ENCODE results near the gene C20orf202. TPM values are rescaled to one million over a fixed set of nuclear protein-coding genes. Genes with fewer than 3 reads are reported as not detected.

C20orf202 gene
- polyA plus RNA-seq, 1 experiment, result not detected

DNA sequence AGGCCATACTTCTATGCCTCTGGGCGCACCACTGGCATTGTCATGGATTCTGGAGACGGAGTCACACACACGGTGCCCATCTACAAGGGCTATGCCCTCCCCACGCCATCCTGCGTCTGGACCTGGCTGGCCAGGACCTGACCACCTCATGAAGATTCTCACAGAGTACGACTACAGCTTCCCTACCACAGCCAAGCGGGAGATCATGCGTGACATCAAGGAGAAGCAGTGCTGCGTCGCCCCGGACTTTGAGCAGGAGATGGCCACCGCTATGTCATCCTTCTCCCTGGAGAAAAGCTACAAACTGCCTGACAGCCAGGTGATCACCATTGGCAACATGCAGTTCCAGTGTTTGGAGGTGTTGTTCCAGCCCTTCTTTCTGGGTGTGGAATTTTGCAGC, 42.3 kb upstream of the C20orf202 start:
- Histone ChIP-seq H3K27ac (ENCODE audit: low read depth, low read length) (no peak overlapping the region), H3K27me3 (ENCODE audit: control insufficient read depth, insufficient read depth, low read length) (no peaks in the 10 kb centered on the region), H3K4me3 (ENCODE audit: low read depth, low read length) (no peak overlapping the region), H3K9me3 (ENCODE audit: control insufficient read depth, insufficient read depth, low read length) (no peaks in the 10 kb centered on the region)
- CTCF ChIA-PET, result no interaction called here
- no peak for DNase-seq (ENCODE audit: low read depth, low spot score)
- POLR2A ChIA-PET, result no interaction called here
- TF ChIP-seq, protein P1, sequence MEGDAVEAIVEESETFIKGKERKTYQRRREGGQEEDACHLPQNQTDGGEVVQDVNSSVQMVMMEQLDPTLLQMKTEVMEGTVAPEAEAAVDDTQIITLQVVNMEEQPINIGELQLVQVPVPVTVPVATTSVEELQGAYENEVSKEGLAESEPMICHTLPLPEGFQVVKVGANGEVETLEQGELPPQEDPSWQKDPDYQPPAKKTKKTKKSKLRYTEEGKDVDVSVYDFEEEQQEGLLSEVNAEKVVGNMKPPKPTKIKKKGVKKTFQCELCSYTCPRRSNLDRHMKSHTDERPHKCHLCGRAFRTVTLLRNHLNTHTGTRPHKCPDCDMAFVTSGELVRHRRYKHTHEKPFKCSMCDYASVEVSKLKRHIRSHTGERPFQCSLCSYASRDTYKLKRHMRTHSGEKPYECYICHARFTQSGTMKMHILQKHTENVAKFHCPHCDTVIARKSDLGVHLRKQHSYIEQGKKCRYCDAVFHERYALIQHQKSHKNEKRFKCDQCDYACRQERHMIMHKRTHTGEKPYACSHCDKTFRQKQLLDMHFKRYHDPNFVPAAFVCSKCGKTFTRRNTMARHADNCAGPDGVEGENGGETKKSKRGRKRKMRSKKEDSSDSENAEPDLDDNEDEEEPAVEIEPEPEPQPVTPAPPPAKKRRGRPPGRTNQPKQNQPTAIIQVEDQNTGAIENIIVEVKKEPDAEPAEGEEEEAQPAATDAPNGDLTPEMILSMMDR (IDR thresholded peaks at IDR 0.05; ENCODE audit: low read depth, low read length), result no peak

DNA sequence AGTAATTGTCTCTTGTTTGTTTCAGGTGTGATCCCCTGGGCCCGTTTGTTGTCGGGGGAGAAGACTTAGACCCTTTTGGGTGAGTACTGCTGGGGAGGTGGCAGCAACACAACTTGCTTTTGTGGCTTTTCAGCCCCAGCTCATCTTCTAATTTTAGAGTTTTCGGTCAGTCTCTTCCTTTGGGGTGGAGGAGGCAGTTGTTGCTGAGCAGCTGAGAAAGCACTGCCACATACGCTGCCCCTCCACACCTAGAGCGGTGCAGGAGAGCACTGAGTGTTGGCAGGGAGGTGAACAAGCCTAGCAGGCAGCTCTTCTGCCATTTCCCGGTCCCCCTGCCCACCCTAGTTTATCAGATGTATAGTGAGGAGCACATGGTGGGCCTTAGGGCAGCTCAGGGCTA, 40.1 kb upstream of the C20orf202 start:
- ChIA-PET POLR2A (no interaction called here), CTCF (no interaction called here)
- no peak for DNase-seq (ENCODE audit: low read depth, low spot score)
- Histone ChIP-seq H3K27me3 (ENCODE audit: control insufficient read depth, insufficient read depth, low read length) (no peaks in the 10 kb centered on the region), H3K4me3 (ENCODE audit: low read depth, low read length) (no peak overlapping the region), H3K9me3 (ENCODE audit: control insufficient read depth, insufficient read depth, low read length) (no peaks in the 10 kb centered on the region), H3K27ac (ENCODE audit: low read depth, low read length) (no peak overlapping the region)
- TF ChIP-seq, protein P1 (IDR thresholded peaks at IDR 0.05; ENCODE audit: low read depth, low read length), result no peak

DNA sequence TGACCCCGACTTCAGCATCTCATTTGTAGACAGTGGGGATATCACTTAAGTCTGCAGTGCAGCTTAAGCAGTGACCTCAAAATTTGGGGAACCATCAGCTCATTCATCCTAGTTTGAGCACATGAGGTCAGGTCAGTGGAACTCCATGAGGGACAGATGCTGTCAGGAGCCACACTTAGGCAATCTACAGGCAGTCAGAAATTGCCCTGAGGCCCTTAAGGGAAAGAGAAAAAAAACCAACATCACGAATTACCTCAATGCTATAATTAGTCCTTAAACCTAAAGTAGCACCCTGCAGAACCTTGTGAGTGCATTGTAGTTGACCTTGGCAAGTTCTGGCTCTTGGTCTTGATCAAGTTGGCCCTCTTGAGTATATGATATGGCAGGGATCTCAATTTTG, 39.6 kb upstream of the C20orf202 start:
- H3K27ac ChIP-seq (ENCODE audit: low read depth, low read length), result no peak overlapping the region
- CTCF ChIA-PET, result no interaction called here
- TF ChIP-seq, protein P1 (IDR thresholded peaks at IDR 0.05; ENCODE audit: low read depth, low read length), result no peak
- no peak for DNase-seq (ENCODE audit: low read depth, low spot score)
- H3K9me3 ChIP-seq (ENCODE audit: control insufficient read depth, insufficient read depth, low read length), result no peaks in the 10 kb centered on the region
- no peak overlapping the region for H3K4me3 ChIP-seq (ENCODE audit: low read depth, low read length)
- H3K27me3 ChIP-seq (ENCODE audit: control insufficient read depth, insufficient read depth, low read length), result no peaks in the 10 kb centered on the region
- POLR2A ChIA-PET, result no interaction called here

DNA sequence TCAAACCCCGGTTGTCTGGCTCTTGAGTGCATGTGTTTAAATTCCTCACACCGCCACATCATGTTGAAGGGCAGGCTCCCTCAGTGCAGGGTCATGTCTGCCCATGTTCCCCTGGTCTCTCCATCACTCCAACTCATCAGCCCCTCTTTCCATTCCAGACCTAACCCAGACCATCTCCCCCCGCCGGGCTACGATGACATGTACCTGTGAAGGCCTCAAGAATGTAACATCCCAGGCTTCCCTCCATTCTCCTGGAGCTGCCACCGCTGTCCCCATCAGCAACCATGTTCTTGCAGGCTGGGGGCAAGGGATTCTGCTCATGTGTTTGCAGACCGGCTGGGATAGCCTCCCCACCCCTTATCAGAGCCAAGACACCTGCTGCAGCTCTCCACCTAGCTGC, 38.4 kb upstream of the C20orf202 start:
- Histone ChIP-seq H3K9me3 (ENCODE audit: control insufficient read depth, insufficient read depth, low read length) (no peaks in the 10 kb centered on the region), H3K27ac (ENCODE audit: low read depth, low read length) (no peak overlapping the region), H3K4me3 (ENCODE audit: low read depth, low read length) (no peak overlapping the region), H3K27me3 (ENCODE audit: control insufficient read depth, insufficient read depth, low read length) (no peaks in the 10 kb centered on the region)
- CTCF ChIA-PET, result no interaction called here
- TF ChIP-seq, protein P1 (IDR thresholded peaks at IDR 0.05; ENCODE audit: low read depth, low read length), result no peak
- no peak for DNase-seq (ENCODE audit: low read depth, low spot score)
- POLR2A ChIA-PET, result no interaction called here

DNA sequence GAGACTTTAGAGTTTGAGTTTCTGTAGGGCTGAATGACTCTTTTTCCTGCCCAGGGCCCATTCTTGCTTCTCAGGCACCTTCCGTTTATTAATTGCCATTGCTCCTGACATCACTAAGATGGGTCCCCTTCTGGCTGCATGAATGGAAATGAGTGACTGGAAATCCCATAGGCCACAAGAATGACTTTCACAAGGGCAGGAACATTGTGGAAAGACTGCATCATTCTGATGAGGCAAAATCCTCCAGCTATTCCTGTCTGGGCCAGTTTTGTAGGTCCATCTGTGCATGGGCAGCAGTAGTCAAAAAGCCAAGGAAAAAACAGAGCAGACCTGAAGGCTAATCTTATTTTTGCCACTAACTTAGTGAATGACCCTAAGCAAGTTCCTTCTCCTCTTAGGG, 37.7 kb upstream of the C20orf202 start:
- POLR2A ChIA-PET, result no interaction called here
- no peak overlapping the region for H3K27ac ChIP-seq (ENCODE audit: low read depth, low read length)
- H3K4me3 ChIP-seq (ENCODE audit: low read depth, low read length), result no peak overlapping the region
- TF ChIP-seq, protein P1 (IDR thresholded peaks at IDR 0.05; ENCODE audit: low read depth, low read length), result no peak
- CTCF ChIA-PET, result no interaction called here
- no peak for DNase-seq (ENCODE audit: low read depth, low spot score)
- H3K9me3 ChIP-seq (ENCODE audit: control insufficient read depth, insufficient read depth, low read length), result no peaks in the 10 kb centered on the region
- no peaks in the 10 kb centered on the region for H3K27me3 ChIP-seq (ENCODE audit: control insufficient read depth, insufficient read depth, low read length)
